Loucy (cell line): Measurements from ENCODE around the gene KRTAP10-9.

ENCODE experiments used
- EZH2phosphoT487 ChIP-seq: fragments of 200-600 bp; IDR thresholded peaks from 2 replicates; pipeline ENCODE4 v1.6.1; 2018; ENCODE audit warnings: antibody characterized with exemption, mild to moderate bottlenecking, moderate library complexity, borderline replicate concordance
- TF ChIP-seq, protein P1 (sequence below): fragments of 200-600 bp; sonication (generic); conservative IDR thresholded peaks from 2 replicates; pipeline ENCODE4 v1.5.1; 2014; ENCODE audit warnings: mild to moderate bottlenecking, antibody characterized with exemption, low read length

DNA sequence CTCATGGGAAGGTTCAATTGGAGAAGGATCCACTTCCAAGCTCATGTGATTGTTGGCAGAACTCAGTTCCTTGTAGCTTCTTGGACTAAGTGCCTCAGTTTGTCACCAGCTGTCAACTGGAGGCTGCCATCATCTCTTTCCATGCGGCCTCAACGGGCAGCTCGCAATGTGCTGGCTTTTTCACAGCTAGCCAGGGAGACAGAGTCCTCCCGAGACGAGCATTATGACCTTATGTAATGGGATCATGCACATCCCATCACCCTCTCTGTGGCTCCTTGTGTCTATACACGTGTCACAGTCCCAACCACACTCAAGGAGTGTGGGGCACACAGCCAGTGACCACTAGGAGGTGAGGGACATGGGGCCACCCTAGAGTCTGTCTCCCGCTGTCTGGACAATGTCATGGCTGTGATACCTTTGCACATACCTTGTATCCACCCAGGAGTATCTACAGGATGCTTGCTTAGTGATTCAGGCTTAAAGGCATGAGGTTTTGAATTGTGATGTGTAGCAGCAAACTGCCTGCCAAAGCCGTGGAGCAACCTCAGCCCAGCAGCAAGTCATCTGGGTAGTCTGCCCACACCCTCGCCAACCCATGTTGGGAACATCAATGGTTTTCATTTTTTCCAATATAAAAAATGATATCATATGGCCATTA lies 30.7 kb upstream of the KRTAP10-9 start:
- TF ChIP-seq, protein P1, sequence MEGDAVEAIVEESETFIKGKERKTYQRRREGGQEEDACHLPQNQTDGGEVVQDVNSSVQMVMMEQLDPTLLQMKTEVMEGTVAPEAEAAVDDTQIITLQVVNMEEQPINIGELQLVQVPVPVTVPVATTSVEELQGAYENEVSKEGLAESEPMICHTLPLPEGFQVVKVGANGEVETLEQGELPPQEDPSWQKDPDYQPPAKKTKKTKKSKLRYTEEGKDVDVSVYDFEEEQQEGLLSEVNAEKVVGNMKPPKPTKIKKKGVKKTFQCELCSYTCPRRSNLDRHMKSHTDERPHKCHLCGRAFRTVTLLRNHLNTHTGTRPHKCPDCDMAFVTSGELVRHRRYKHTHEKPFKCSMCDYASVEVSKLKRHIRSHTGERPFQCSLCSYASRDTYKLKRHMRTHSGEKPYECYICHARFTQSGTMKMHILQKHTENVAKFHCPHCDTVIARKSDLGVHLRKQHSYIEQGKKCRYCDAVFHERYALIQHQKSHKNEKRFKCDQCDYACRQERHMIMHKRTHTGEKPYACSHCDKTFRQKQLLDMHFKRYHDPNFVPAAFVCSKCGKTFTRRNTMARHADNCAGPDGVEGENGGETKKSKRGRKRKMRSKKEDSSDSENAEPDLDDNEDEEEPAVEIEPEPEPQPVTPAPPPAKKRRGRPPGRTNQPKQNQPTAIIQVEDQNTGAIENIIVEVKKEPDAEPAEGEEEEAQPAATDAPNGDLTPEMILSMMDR: no peak
- no peak for TF ChIP-seq EZH2phosphoT487
